ENCODE data around the gene MCTP1. TPM values are rescaled to one million over a fixed set of nuclear protein-coding genes. Genes with fewer than 3 reads are reported as not detected.
"Not testable (repeated sequence)": the region's sequence is repeated elsewhere in the genome, so short reads cannot be mapped to it uniquely, and the experiment has no call there.

MCTP1 gene
- total RNA-seq, 1 donor from 2014 or later = 11.5 TPM

DNA sequence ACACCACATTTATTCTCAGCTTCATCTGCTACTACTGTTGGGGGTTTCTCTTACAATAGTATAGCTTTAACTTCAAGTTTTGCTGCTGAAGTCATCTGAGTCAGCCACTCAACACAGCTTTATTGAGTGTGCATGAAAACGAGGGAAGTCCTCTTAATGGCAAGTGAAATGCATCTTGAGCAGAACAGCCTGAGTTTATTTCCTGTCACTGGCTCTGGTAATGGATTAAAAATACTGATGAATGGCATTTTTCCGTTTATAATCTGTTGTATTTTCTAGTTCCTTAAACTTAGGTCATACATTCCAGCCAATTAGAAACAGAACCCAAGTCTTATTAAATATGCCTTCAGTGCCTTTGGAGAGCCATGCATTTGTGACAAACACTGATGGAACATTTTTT lies 427.8 kb downstream of the MCTP1 start:
- DNase-seq (ENCODE audit: low spot score) = no peak
- intact Hi-C loops (cut with DNase I) = no loop called here

DNA sequence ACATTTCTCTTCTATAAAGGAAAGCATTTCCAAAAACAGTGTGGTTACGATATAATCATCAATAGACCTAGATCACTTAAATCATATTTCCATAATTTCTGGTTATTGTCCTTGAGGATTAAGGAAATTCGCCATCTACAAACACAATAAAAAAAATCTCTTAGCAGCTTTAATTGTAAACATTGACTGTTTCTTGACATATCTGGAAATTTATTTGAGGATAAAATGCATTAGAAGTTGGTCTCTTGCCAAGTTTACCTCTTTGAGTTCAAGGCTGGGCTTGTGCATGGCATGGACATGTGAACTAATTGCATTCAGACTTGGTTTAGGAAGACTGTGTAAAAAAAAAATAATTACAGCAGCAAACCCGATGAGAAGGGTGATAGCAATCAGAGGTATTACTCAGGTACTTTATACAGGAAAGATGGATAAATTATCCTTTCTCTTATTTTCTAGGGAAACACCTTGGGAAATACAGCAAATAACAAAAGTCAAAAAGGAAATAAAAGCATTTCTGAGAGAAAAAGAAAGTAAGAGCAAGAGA lies 428.6 kb downstream of the MCTP1 start:
- intact Hi-C loops (cut with DNase I) = no loop called here

DNA sequence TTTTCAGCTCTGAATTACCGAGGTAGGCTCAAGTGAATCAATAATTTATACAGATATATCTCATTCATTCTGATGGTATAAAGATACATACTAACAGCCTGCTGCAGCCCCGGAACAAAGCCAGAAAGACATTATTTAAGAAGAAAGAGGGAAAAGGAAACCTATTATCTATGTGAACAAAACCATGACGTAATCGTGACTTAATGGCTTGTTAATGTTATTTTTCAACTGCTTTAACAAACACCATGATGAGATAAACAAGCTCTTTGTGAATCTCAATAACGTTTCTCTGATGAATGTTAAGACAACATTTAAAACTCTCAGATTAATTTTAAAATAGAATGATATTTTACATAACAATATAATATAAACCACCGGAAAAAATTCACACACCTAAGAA lies 429.4 kb downstream of the MCTP1 start:
- DNase-seq (ENCODE audit: low spot score) = no peak
- intact Hi-C loops (cut with DNase I) = no loop called here

More for the DNA sequence above, 428.6 kb downstream of the MCTP1 start:
- no peak for DNase-seq (ENCODE audit: low spot score)

DNA sequence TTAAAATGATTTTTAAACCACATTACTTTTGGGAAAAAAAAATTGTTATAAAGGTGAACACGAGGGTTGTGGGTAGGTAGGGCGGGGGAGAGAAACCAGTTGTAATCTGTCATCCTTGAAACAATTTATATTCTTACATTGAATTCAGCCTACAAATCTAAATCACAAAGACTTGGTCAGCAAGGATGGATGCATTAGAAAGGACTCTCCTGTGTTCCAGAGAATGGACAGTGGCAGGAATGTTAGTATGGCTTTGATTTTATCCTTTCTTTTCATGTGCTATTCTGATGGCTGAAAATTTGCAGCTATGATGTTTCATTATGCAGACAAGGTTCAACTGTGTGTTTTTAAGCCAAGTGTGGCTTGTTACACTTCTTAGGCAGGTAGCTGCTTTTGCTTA lies 431.8 kb downstream of the MCTP1 start:
- no peak for DNase-seq (ENCODE audit: low spot score)
- intact Hi-C loops (cut with DNase I) = no loop called here

DNA sequence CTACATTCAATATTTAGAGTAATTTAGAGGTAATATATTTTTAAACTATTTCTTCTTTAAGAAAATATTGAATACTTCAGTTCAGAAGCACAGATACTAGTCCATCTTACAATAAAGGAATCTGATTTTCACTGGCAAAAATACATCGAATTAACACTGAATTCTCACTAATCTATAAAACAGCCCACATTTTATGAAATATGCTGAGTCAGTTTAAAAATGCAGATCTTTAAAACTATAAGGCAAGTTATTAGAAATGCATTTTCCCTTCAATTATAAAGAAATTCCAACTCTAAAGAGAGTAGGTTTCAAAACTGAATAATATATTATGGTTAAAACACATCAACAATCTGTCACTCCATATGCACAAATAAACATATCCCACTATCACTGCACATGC lies 433.9 kb downstream of the MCTP1 start:
- intact Hi-C loops (cut with DNase I) = no loop called here
- DNase-seq (ENCODE audit: low spot score) = no peak

DNA sequence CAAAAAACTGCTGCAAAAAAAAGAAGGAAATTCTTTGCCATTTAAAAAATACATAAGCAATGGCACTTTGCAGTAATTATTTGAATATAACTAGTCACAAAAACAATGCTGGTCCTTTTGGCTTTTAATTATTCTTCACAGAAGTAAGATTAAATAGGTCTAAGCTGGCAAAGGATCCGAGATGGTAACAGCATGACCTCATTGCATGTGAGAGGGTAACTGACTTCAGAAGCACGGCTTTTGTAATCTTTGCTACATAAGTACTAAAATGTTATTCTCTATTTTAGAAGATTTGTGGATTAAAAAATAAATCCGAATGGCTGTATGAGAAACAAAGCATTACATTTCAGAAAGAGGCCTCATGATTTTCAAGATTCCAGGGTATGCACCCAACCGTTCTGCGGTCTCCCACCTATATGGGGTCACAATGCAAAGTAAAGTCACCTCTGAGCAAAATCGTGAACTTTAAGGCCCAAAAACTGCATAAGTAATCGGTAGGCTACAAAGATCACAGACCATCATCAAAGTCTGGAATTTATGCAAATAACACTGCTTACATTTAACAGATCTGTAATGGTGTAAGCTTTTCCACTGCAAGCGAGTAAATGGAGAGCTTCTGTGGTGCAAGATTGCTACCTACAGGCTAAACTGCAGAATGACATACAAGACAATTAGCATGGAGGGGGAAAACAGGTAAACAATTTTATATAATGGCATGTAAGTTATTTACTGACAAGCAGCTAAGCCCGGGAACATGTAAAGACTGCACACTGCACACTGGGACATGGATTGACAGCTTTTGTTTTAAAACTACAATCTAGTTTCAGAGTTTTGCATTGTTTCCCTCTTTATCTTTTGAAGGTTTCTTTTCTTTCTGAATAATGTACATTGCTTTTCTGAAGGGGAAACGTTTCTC lies 434.8 kb downstream of the MCTP1 start:
- intact Hi-C loops (cut with DNase I) = no loop called here
- no peak for DNase-seq (ENCODE audit: low spot score)

DNA sequence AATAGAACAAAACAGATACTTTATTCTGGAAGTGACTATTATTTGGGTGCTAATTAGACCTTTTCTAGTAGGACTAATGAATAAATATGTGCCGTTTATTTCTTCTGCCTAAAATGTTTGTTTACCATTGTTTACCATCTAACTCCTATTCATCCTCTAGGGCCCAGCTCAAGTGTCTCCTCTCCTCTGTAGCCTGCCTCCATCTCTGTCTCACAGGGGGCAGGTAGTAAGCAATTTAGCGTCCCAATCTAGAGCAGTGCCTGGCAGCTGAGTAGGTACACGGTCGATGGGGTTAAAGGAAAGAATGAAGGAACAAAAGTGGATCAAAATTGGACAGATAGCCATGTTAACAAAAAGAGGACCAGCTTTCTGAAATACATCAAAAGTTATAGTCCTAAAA lies 435.6 kb downstream of the MCTP1 start:
- no peak for DNase-seq (ENCODE audit: low spot score)
- intact Hi-C loops (cut with DNase I) = no loop called here

DNA sequence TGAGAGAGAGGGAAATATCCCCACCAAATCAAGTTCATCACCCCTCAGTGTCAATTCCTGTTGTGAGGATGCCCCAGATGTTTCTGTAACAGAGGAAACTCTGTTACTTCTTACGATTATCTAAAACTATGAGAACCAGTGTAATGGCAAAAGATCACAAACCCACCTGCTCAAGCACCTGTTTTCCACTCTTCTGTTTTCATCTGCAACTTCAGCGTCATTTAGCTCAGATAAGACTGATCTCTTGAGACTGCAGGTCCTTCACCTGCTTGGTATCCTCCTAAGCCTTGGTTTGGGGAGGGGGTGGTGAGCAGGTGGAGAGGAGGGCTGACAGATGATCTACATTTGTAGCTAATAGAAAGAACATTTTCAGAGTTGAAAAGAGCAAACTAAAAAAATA lies 437.2 kb downstream of the MCTP1 start:
- intact Hi-C loops (cut with DNase I) = no loop called here

DNA sequence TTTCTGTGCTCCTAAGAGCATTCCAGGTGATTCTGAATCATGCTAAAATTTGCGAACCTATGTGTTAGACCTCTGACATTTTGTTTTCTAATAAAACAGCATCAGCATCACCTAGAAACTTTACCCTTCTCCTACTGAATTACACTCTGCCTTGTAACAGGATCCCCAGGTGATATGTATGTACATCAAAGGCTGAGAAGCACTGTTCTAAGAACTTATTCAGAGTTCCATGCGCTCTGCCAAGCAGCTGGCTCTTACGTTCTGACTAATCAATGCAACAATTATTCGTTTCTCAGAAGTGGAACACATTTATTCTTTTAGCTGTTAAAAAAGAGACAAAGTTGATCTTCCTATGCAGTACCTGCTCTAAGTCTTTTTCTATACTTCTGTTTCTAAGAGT lies 437.9 kb downstream of the MCTP1 start:
- no peak for DNase-seq (ENCODE audit: low spot score)
- intact Hi-C loops (cut with DNase I) = no loop called here

More for the DNA sequence above, 437.2 kb downstream of the MCTP1 start:
- no peak for DNase-seq (ENCODE audit: low spot score)

DNA sequence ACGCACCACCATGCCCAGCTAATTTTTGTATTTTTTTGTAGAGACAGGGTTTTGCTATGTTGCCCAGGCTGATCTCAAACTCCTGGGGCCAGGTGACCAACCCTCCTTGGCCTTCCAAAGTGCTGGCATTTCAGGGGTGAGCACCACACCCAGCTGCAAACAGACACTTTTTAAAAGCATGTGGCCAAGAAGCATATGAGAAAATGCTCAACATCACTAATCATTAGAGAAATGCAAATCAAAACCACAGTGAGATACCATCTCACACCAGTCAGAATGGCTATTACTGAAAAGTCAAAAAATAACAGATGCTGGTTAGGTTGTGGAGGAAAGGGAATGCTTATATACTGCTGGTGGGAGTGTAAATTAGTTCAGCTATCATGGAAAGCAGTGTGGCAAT lies 439.2 kb downstream of the MCTP1 start:
- intact Hi-C loops (cut with DNase I) = not testable (repeated sequence)

DNA sequence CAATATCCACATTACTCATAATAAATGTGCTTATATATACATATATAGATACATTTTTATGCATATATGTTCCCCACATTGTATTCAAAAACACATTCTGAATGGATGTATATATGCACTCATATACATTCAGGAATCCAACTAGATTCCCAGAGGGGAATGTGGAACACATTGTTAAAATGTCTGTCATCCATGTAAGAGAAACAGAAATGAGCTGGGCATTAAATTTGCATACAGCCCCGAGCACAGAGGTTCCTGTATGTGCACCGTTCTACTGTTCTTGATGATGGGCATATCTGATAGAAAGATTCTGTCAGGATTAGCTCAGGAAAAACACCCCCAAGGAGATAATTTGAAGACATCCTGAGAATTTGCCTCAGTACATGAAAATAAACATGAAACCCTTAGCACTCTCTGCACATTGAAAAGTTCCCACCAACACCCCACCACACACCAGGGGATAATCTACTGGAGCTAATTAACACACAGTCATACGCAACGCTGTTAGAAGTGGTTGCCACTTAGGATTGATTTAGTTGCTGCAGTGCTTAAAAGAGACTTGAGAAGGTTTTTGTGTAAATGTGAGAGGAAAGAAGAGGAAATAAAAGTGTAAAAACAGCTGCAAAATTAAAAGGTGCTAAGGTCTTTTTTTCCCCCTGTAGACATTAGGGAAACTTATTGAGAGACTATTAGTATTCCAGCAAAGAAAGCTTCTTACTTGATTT lies 443.1 kb downstream of the MCTP1 start:
- DNase-seq (ENCODE audit: low spot score) = no peak
- intact Hi-C loops (cut with DNase I) = no loop called here

More for the DNA sequence above, 439.2 kb downstream of the MCTP1 start:
- DNase-seq (ENCODE audit: low spot score) = not testable (repeated sequence)

DNA sequence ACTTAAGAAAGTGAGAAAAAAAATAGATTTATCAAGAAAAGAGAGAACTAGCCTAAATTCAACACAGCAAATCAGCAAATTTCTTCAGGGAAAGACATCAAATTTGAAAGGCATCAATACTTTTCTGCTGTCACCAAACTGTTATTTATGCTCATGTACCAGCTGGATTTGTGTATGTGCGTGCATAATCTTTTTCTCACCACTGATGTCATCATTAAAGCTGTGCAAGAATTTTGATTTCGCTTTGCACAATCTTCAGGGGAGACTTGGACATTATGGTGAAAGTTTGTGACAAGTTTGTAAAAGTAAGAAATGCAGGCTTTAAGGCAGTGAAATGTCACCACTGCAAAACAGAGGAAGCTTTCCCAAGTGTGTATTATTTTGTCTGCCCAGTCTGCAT lies 451.0 kb downstream of the MCTP1 start:
- intact Hi-C loops (cut with DNase I) = no loop called here
- no peak for DNase-seq (ENCODE audit: low spot score)

DNA sequence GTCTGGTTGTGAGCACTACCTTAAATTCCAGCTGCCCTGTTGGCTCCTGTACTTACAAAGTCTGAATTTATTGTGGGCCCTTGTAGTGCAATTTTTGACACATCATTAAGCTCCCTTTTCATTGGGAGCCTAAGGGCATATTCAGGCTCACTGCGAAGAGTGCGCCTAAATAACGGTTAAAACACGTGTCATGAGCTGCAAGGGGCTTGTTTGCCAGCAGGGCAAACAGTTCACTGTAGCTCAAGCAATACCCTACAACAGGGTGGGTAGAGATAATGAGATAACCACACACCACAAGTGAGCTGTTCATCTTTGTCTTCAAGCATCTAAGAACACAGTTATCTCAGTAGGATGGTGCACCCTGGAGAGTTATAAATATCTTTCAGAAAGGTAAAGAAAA lies 452.2 kb downstream of the MCTP1 start:
- no peak for DNase-seq (ENCODE audit: low spot score)
- intact Hi-C loops (cut with DNase I) = no loop called here

DNA sequence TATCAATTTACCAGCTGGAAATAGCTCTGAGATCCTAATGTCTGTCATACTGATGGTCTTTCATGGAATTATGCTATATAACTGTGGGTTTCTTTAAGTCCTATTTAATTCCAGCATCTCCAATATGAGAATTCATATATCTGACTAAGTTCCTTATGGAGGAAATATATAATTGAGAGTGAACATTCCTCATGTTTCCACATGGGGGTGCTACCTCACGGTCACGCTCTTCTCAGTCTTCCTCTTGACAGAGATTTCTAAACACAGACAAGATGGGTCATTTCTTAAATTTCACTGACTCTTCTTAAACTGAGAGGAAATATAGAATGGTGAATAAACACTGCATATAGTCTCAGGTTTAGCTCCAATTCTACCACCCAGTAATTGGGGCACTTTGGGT lies 454.4 kb downstream of the MCTP1 start:
- DNase-seq (ENCODE audit: low spot score) = no peak
- intact Hi-C loops (cut with DNase I) = no loop called here

DNA sequence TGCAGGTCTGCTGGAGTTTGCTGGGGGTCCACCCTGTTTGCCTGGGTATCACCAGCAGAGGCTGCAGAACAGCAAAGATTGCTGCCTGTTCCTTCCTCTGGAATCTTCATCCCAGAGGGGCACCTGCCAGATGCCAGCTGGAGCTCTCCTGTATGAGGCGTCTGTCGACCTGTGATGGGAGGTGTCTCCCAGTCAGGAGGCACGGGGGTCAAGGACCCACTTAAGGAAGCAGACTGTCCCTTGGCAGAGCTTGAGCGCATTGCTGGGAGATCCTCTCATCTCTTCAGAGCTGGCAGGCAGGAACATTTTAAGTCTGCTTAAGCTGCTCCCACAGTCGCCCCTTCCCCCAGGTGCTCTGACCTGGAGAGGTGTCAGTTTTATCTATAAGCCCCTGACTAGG lies 456.7 kb downstream of the MCTP1 start:
- intact Hi-C loops (cut with DNase I); DNase-seq (ENCODE audit: low spot score): not testable (repeated sequence)

DNA sequence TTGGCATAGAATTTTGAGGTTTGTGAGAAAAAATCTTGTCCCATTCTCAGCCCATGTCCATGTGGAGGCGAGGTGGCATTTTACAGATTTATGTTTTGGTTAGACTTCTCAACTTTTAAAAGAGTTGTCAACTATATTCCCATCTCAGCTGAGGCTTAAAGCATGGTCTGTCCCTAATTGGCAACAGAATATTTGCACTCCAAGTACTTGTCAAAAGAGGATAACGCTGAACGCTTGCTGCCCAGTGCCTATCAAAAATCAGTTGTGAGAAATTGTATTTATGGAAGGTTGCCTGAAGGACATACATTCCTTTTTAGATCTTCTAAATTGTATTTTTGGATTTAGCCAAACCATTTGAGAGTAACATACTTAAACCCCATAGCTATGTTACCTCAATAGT lies 464.4 kb downstream of the MCTP1 start:
- intact Hi-C loops (cut with DNase I) = no loop called here
- DNase-seq (ENCODE audit: low spot score) = no peak

DNA sequence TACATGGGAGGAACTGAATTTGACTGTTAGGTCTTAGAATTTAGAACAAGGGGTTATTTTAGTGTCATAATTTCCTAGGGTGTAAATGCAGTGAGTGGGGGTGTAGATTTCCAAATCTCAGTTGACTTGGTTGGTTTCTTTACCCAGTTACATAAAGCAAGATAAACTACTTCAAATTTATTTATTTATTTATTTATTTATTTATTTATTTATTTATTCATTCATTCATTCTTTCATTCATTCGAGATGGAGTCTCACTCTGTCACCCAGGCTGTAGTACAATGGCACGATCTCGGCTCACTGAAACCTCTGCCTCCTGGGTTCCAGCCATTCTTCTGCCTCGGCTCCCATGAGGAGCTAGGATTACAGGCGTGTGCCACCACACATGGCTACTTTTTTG lies 466.0 kb downstream of the MCTP1 start:
- no peak for DNase-seq (ENCODE audit: low spot score)
- intact Hi-C loops (cut with DNase I) = no loop called here

DNA sequence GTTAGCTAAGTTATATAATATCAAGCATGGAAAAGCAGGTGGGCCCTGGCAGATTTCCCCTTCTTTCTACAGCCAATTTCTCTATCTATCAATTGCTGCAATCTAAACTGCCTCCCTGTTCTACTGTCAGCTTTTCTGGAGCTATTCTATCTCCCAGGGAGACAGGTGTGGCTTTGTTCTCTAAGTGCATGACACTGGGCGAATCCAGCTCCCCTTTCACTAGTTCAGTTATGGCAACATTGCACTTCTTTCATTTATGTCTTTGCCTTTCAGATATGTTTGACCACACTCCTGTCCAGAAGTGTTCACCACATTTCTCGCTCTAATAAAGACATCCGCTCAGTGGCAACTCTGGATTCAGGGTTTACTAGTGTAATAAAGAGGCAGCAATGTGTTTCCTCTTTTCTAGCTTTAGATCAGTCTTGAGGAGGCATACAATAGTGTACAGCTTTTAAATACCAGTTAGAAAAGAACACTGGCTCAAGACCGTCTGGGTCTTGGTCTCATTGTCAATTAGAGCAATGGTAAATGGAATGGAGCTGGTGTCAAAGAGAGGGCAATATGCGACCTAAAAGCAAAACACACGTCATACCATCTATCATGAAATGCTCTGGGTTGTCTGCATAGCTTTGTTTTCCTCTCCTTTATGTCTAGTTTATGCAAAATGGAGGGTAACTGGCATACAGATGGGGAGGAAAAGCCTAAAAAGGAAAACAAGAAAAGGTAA lies 469.4 kb downstream of the MCTP1 start:
- no peak for DNase-seq (ENCODE audit: low spot score)
- intact Hi-C loops (cut with DNase I) = no loop called here

DNA sequence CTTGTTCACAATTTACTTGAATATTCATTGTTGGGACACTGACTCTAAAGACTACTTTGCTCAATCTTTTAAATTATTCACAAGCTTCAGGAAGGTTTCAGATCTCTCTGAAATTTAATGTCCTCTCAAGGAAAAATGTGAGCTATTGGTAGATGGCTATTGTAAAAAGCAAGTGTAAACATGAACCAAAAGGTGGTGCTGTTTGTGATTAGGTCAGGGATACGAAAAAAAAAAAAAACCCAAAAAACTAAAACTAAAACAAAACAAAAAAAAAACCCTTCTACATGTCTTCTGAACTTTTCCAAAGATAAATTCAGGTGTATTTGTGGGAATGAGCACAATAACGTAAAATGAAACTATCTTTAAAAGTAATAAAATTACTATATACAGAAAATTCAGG lies 472.7 kb downstream of the MCTP1 start:
- no peak for DNase-seq (ENCODE audit: low spot score)
- intact Hi-C loops (cut with DNase I) = no loop called here

DNA sequence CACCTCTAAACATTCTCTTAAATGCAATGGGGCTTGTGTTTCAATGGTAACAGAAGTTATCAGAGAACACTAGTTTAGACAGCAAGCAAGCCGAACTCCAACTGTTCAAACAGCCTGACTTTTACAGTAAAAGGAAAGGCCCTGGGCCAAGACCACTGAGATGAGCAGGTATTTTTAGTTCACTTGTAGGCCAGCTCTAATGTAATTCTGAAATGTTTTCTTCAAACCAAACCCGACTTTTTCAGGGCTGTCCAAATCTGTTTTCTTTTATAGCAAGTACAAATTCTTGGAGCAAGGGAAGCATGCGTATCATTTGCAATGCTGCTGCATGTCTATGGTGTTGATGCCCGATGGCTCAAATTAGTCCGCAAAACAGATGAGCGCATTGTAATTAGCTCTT lies 473.6 kb downstream of the MCTP1 start:
- intact Hi-C loops (cut with DNase I) = no loop called here
- no peak for DNase-seq (ENCODE audit: low spot score)

All from cardiac septum (tissue), 1 donor.